HG03565 (cell line): ENCODE data around the gene HOXB9.

Experiments
- ATAC-seq: cut with Tn5 transposase; IDR thresholded peaks from one replicate; pipeline ENCODE4 v1.9.1; 2021; ENCODE audit warnings: mild to moderate bottlenecking, moderate library complexity; ENCODE audit not compliant: unreplicated experiment

The HOXB9 gene

GRCh38 chr17:48599354-48599753 lies 26.8 kb downstream of the HOXB9 start:
- no peak for ATAC-seq

GRCh38 chr17:48598736-48599135 lies 27.4 kb downstream of the HOXB9 start:
- ATAC-seq = no peak

GRCh38 chr17:48597778-48598631 lies 28.2 kb downstream of the HOXB9 start:
- ATAC-seq = no peak

GRCh38 chr17:48597528-48597777 lies 28.7 kb downstream of the HOXB9 start:
- no peak for ATAC-seq

GRCh38 chr17:48596735-48597527 lies 29.2 kb downstream of the HOXB9 start:
- no peak for ATAC-seq

GRCh38 chr17:48596000-48596734 lies 30.0 kb downstream of the HOXB9 start:
- no peak for ATAC-seq

GRCh38 chr17:48595278-48595999 lies 30.7 kb downstream of the HOXB9 start:
- no peak for ATAC-seq

GRCh38 chr17:48594538-48595277 lies 31.4 kb downstream of the HOXB9 start:
- no peak for ATAC-seq

GRCh38 chr17:48593840-48594537 lies 32.2 kb downstream of the HOXB9 start:
- ATAC-seq = no peak

- ATAC-seq = no peak
Observed at GRCh38 chr17:48593126-48593829, 32.9 kb downstream of the HOXB9 start, which contains the start of gene HOXB5. HOXB5 (minus strand) TSS chr17:48593779; CDS start chr17:48593682, 97 bp downstream.

- ATAC-seq = no peak
Observed at GRCh38 chr17:48592577-48592976, 33.6 kb downstream of the HOXB9 start.

GRCh38 chr17:48592057-48592514 lies 34.1 kb downstream of the HOXB9 start:
- ATAC-seq = no peak

- ATAC-seq = no peak
Observed at GRCh38 chr17:48591255-48592056, 34.7 kb downstream of the HOXB9 start.

GRCh38 chr17:48590607-48591161 lies 35.5 kb downstream of the HOXB9 start:
- no peak for ATAC-seq

- no peak for ATAC-seq
Observed at GRCh38 chr17:48589831-48590606, 36.1 kb downstream of the HOXB9 start, which contains the start of gene HOXB3. HOXB3 (minus strand) TSS chr17:48590241; CDS start chr17:48552474, 37,767 bp downstream.

- ATAC-seq = no peak
Observed at GRCh38 chr17:48589060-48589830, 36.9 kb downstream of the HOXB9 start.
